Stimulated activated CD8-positive, alpha-beta memory T cell treated with anti-CD3 and anti-CD28 coated beads, Interleukin-4, amount 100 ng/mL, for 4 hours (primary cell): ENCODE results near the gene PDIA6.

Experiments used
- DNase-seq, 2 donors: peaks; one replicate each; pipeline ENCODE4 v3.0.0-alpha.2; 2020; ENCODE audit warnings: low read depth in 2 of 2, low spot score in 1 of 2

PDIA6 gene

DNA sequence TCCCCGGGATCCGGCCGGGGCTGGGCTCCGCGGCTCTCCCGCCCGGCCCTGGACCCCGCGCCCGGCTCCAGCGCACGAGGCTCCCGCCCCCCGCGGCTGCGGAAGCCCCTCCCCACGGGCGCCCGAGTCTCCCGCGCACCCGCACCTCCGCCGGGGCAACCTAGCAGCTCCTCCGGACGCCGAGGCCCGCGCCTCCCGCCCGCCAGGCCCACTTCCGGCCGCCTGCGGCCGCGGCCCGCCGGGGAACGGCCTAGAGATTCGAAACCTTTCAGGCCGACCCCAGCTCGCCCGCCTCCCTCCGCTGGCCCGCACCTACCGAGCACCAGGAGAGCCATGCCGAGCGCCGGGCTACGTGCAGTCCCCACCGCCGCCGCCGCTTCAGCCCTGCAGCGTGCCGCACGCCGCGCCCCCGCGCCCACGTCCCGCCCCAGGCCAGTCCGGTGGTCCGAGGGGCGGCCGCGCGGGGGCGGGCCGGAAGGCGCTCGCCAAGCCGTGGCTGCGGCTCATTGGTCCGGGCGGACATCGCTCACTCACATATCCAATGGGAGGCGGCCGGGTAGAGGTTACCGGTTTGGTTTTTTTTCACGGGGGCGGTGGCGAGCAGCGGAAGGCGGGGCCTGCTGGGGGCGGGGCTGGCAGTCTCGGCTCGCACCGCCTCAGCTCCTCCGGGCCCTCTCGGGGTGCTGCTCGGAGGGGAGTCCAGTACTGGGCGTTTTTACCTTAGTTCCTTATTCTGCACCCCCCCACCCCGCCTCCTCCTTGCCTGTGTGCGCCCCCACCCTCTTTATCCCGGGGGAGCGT is at the start of gene PDIA6:
PDIA6 (minus strand) TSS at position 424 of the 801 bp plus-strand sequence; CDS start at position 335, 89 bp downstream.
- DNase-seq = peak; percentile 87 to 88

- DNase-seq = no peak
These were observed 49.7 kb upstream of the PDIA6 start for GRCh38 chr2:10862330-10862729.

GRCh38 chr2:10861765-10862164 is 49.2 kb upstream of the PDIA6 start:
- no peak for DNase-seq

DNA sequence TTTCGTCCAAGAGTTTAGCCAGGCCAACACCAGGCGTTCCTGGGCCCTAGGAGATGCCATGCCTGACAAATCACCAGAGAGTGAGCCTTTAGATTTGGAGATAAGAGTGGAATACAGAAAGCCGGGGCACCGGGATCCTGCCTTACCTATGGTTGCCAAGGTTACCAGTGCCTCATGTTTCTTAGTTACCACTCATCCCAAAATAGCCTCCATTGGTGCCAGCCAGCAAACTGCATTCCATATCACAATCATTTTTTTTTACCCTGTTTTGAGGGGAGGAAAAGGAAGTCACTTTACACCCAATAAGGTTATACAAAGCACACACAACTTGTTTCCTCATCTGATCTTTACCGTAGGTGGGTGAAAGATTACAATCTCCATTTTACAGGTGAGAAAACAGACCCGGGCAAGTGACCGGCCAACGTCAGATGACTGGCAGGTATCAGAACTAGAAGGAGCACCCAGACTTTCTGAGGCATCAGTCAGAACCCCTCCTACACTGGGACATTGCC is 48.3 kb upstream of the PDIA6 start:
- no peak for DNase-seq

GRCh38 chr2:10860081-10860813 is 47.7 kb upstream of the PDIA6 start:
- no peak for DNase-seq

DNA sequence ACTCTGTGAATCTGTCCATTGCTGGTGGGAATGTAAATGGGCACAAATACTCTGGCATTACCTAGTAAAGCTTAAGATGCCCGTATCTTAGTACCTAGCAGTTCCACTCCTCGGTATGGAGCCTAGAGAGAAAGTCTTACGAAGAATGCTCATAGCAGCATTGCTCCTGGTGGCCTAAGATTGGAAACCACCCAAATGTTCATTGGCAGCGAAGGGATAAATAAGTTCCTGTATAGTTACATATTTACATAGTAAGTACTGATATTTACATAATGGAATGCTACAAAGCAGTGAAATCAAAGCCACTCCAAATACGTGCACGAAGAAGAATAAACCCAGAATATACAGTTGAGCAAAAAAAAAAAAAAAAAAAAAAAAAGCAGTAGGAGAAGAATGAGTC is 46.7 kb upstream of the PDIA6 start:
- DNase-seq = no peak

DNA sequence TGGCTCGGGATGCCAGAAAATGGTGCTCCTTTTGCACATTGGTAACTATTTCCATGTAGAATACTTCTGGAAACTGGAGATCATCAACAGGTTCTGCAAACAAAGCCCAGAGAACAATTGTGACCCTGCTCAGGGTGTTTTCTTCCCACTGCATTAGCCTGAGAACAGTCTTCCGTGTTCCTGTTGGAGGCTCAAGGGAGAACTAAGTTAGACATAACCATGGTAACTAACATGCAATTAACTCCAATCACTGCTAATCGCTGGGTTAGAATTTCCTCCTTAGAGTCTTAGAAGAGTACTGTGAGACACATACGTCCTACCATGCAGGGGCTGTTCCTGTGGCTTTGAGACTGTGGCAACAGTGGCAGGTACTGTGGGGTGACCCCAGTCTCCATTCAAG is 36.0 kb upstream of the PDIA6 start:
- no peak for DNase-seq

DNA sequence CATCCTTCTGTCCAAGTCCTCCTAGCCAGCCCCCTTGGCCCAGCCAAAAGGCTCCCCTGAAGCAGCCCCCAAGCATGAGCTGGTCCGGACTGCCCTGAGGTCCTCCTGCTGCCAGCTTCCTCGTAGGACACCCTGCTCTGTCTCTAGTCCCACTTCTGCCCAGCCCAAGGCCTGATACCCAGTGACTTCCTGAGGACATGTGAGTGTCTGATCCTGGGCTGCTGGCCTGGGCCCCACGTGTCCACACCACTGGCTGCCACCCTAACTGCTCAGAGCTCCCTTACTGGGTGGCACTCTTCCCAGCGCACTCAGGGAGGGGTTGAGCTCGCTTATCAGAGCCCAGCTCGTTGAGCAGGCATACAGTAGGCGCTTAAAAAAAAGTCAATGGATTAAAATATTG is 34.4 kb upstream of the PDIA6 start:
- no peak for DNase-seq

- DNase-seq = no peak
These were observed 33.7 kb upstream of the PDIA6 start for GRCh38 chr2:10846110-10846861.

GRCh38 chr2:10845640-10846039 is 33.1 kb upstream of the PDIA6 start:
- no peak for DNase-seq

- DNase-seq = no peak
These were observed 31.5 kb upstream of the PDIA6 start for GRCh38 chr2:10844097-10844496.

- no peak for DNase-seq
These were observed 29.9 kb upstream of the PDIA6 start for GRCh38 chr2:10842506-10842905.

- DNase-seq = no peak
These were observed 29.1 kb upstream of the PDIA6 start for GRCh38 chr2:10841547-10842219.

- DNase-seq = no peak
These were observed 27.2 kb upstream of the PDIA6 start for GRCh38 chr2:10839813-10840212.

DNA sequence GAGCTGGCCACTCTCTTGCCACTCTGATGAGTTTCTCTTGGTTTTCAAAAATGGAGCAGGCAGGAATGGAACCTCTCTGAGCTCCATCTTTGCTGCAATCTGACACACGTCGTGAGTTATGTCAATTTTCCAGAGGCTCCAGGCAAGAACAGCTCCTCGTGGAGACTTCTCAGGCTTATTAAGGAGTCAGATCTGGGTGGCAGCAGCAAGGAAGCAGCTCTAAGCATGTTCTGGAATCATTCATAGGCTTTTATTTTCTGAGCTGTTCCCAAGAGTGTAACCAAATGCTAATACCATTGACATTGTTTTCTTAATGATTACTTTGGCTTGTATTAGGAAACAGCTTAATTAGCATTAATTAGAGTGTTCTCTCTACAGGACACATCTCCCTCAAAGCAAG is 26.1 kb upstream of the PDIA6 start:
- DNase-seq = no peak

GRCh38 chr2:10837298-10838266 is 25.0 kb upstream of the PDIA6 start:
- DNase-seq = no peak

DNA sequence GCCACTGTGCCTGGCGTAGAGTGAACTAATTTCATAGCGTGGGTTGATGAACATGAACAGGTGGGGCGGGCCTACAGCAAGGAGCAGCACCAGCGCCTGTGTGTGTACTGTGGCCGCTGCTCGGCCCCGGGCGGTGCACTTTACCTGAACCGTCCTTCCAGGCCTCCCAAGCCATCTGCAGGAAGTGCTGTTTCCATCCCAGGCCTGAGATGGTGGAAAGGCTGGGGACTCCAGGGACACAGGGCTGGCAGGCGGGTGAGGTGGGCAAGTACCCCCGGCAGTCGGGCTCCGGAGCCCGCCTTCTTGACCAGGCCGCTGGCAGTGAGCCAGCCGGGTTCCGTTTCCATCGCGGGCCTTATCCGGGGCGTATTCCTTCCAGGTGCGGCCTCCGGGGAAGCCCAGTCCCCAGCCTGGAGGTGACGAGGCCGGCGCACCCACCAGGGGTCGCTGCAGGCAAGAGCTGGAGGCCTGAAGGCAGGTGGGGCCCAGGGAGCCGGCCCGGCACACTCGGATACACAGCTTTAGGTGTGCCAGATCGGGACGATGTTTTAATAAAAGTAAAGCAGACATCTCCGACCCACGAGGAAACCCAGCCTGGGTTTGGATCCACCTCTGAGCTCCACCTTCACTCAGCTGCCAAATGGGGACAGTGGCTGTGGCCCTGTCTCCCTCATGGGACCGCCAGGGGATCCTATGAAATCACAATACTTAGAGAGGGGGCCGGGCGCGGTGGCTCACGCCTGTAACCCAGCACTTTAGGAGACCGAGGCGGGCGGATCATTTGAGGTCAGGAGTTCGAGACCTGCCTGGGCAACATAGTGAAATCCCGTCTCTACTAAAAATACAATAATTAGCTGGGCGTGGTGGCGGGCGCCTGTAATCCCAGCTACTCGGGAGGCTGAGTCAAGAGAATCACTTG is 22.7 kb upstream of the PDIA6 start:
- peak; percentile 13 to 49 for DNase-seq

DNA sequence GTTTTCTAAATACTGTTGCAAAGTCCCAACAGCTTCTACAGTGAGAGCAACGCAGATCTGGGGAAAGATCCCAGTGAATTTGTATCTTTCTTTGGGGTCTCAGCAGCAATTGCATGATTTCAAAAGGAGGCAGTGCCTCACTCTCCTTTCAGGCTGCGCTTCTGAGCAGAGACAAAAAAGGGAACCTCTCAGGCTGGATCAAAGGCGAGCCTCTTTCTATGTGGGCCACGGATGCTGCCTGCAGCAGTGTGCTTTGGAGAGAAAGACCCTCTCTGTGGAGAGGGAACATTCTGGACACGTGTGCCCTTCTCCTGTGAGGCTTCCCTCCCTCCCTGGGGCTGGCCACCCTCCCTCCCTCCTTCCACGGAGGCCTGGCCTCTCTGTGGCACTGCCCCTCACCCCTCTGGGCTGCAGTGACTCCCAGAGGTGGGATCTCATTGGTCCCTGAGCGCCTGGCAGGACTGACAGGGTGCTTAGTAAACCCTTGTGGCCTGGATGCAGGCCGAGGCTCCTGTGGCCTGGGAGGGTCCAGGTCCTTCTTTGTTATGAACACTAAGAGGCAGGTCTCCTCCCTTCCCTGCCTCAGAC is 21.6 kb upstream of the PDIA6 start:
- DNase-seq = no peak
